ENCODE results near the gene SCFD2. TPM values are rescaled to one million over a fixed set of nuclear protein-coding genes. Genes with fewer than 3 reads are reported as not detected.

Gene SCFD2
- total RNA-seq, 1 donor from 2014 or later: 11.9 TPM

GRCh38 chr4:53171797-53172196 lies 194.1 kb downstream of the SCFD2 start:
- H3K4me1 Mint-ChIP-seq (ENCODE audit: low read depth, unreplicated experiment): peaks cover 5% of the 10 kb centered on the region
- no peaks in the 10 kb centered on the region for H3K36me3 Mint-ChIP-seq (ENCODE audit: low read depth, unreplicated experiment)
- no peaks in the 10 kb centered on the region for H3K36me3 ChIP-seq (ENCODE audit: insufficient read depth, low read length)
- H3K4me2 ChIP-seq (ENCODE audit: low read length): no peak overlapping the region
- TF ChIP-seq CTCF (IDR thresholded peaks at IDR 0.05; ENCODE audit: insufficient read depth, low read depth, low read length): no peak
- no peak for TF ChIP-seq EZH2 (IDR thresholded peaks at IDR 0.05; ENCODE audit: insufficient read depth, low read length)
- no peaks in the 10 kb centered on the region for H3K4me1 ChIP-seq (ENCODE audit: insufficient read depth, low read length)
- H3K4me3 Mint-ChIP-seq (ENCODE audit: unreplicated experiment): no peak overlapping the region
- no peak for DNase-seq (ENCODE audit: low read depth)
- no peaks in the 10 kb centered on the region for H3K27me3 Mint-ChIP-seq (ENCODE audit: low read depth, unreplicated experiment)
- no peak for FAIRE-seq
- H3K27ac ChIP-seq (ENCODE audit: low read depth, low read length): no peak overlapping the region
- no peaks in the 10 kb centered on the region for H3K27me3 ChIP-seq (ENCODE audit: insufficient read depth, low read length)
- no peak overlapping the region for H2AFZ ChIP-seq (ENCODE audit: low read depth, low read length)
- no peaks in the 10 kb centered on the region for H4K20me1 ChIP-seq (ENCODE audit: insufficient read depth, low read length)
- H3K4me3 ChIP-seq (ENCODE audit: insufficient read depth, low read depth, low read length): no peak overlapping the region
- no peak overlapping the region for H3K9ac ChIP-seq (ENCODE audit: low read length)
- H3K27ac Mint-ChIP-seq (ENCODE audit: unreplicated experiment): no peak overlapping the region
- H3K9me3 ChIP-seq (ENCODE audit: insufficient read depth, low read depth, low read length): no peaks in the 10 kb centered on the region
- no peaks in the 10 kb centered on the region for H3K79me2 ChIP-seq (ENCODE audit: insufficient read depth, low read length)
- peaks cover 2% of the 10 kb centered on the region for H3K9me3 Mint-ChIP-seq (ENCODE audit: unreplicated experiment)

GRCh38 chr4:53169695-53170617 lies 195.9 kb downstream of the SCFD2 start:
- H3K36me3 ChIP-seq (ENCODE audit: insufficient read depth, low read length): no peaks in the 10 kb centered on the region
- no peak overlapping the region for H3K4me2 ChIP-seq (ENCODE audit: low read length)
- H3K9ac ChIP-seq (ENCODE audit: low read length): no peak overlapping the region
- H3K9me3 ChIP-seq (ENCODE audit: insufficient read depth, low read depth, low read length): no peaks in the 10 kb centered on the region
- DNase-seq (ENCODE audit: low read depth): no peak
- H3K4me3 Mint-ChIP-seq (ENCODE audit: unreplicated experiment): no peak overlapping the region
- no peak overlapping the region for H3K4me3 ChIP-seq (ENCODE audit: insufficient read depth, low read depth, low read length)
- H2AFZ ChIP-seq (ENCODE audit: low read depth, low read length): no peak overlapping the region
- H3K9me3 Mint-ChIP-seq (ENCODE audit: unreplicated experiment): peaks cover 4% of the 10 kb centered on the region
- H3K4me1 ChIP-seq (ENCODE audit: insufficient read depth, low read length): no peaks in the 10 kb centered on the region
- no peaks in the 10 kb centered on the region for H3K27me3 Mint-ChIP-seq (ENCODE audit: low read depth, unreplicated experiment)
- no peak overlapping the region for H3K27ac ChIP-seq (ENCODE audit: low read depth, low read length)
- peaks cover 4% of the 10 kb centered on the region for H3K4me1 Mint-ChIP-seq (ENCODE audit: low read depth, unreplicated experiment)
- peak; percentile 39 for FAIRE-seq
- no peaks in the 10 kb centered on the region for H3K27me3 ChIP-seq (ENCODE audit: insufficient read depth, low read length)
- no peak overlapping the region for H3K27ac Mint-ChIP-seq (ENCODE audit: unreplicated experiment)
- no peak for TF ChIP-seq EZH2 (IDR thresholded peaks at IDR 0.05; ENCODE audit: insufficient read depth, low read length)
- no peak for TF ChIP-seq CTCF (IDR thresholded peaks at IDR 0.05; ENCODE audit: insufficient read depth, low read depth, low read length)
- no peaks in the 10 kb centered on the region for H4K20me1 ChIP-seq (ENCODE audit: insufficient read depth, low read length)
- H3K36me3 Mint-ChIP-seq (ENCODE audit: low read depth, unreplicated experiment): no peaks in the 10 kb centered on the region
- no peaks in the 10 kb centered on the region for H3K79me2 ChIP-seq (ENCODE audit: insufficient read depth, low read length)

- no peaks in the 10 kb centered on the region for H3K79me2 ChIP-seq (ENCODE audit: insufficient read depth, low read length)
- H3K36me3 ChIP-seq (ENCODE audit: insufficient read depth, low read length): no peaks in the 10 kb centered on the region
- H4K20me1 ChIP-seq (ENCODE audit: insufficient read depth, low read length): no peaks in the 10 kb centered on the region
- no peak for FAIRE-seq
- H2AFZ ChIP-seq (ENCODE audit: low read depth, low read length): no peak overlapping the region
- H3K4me1 ChIP-seq (ENCODE audit: insufficient read depth, low read length): no peaks in the 10 kb centered on the region
- TF ChIP-seq CTCF (IDR thresholded peaks at IDR 0.05; ENCODE audit: insufficient read depth, low read depth, low read length) (no peak), EZH2 (IDR thresholded peaks at IDR 0.05; ENCODE audit: insufficient read depth, low read length) (no peak)
- Mint-ChIP-seq H3K27me3 (ENCODE audit: low read depth, unreplicated experiment) (no peaks in the 10 kb centered on the region), H3K4me3 (ENCODE audit: unreplicated experiment) (no peak overlapping the region), H3K27ac (ENCODE audit: unreplicated experiment) (no peak overlapping the region), H3K9me3 (ENCODE audit: unreplicated experiment) (peaks cover 2% of the 10 kb centered on the region), H3K4me1 (ENCODE audit: low read depth, unreplicated experiment) (no peaks in the 10 kb centered on the region), H3K36me3 (ENCODE audit: low read depth, unreplicated experiment) (peaks cover 2% of the 10 kb centered on the region)
- H3K9me3 ChIP-seq (ENCODE audit: insufficient read depth, low read depth, low read length): no peaks in the 10 kb centered on the region
- H3K9ac ChIP-seq (ENCODE audit: low read length): no peak overlapping the region
- no peaks in the 10 kb centered on the region for H3K27me3 ChIP-seq (ENCODE audit: insufficient read depth, low read length)
- H3K27ac ChIP-seq (ENCODE audit: low read depth, low read length): no peak overlapping the region
- no peak overlapping the region for H3K4me3 ChIP-seq (ENCODE audit: insufficient read depth, low read depth, low read length)
- no peak for DNase-seq (ENCODE audit: low read depth)
- no peak overlapping the region for H3K4me2 ChIP-seq (ENCODE audit: low read length)
Observed at GRCh38 chr4:53168228-53168627, 197.6 kb downstream of the SCFD2 start.

Data from astrocyte (in vitro differentiated cells and primary cell).